Keratinocyte (primary cell): ENCODE results near the gene TBC1D20. TPM values are rescaled to one million over a fixed set of nuclear protein-coding genes. Genes with fewer than 3 reads are reported as not detected.

Experiments
- DNase-seq: peaks from one replicate; pipeline ENCODE4 v3.0.0-alpha.2; 2011; ENCODE audit warnings: low read depth, missing footprints, low spot score
- FAIRE-seq: peaks from 2 replicates; lab custom pipeline; 2011; peaks lifted over from hg19 to GRCh38; lab: Jason Lieb, UNC
- H2AFZ ChIP-seq: 2 replicates; pipeline ENCODE4 v1.6.0; 2012; ENCODE audit warnings: low read length, control low read depth, inconsistent platforms; ENCODE audit not compliant: control insufficient read depth
- H3K27ac ChIP-seq: 2 replicates; pipeline ENCODE4 v1.5.1; 2011; ENCODE audit warnings: low read length; ENCODE audit not compliant: control insufficient read depth, insufficient read depth
- H3K27me3 ChIP-seq: 3 replicates; pipeline ENCODE4 v1.6.0; 2011; ENCODE audit warnings: low read length; ENCODE audit not compliant: control insufficient read depth, insufficient read depth; ENCODE audit errors: extremely low read depth
- H3K36me3 ChIP-seq, 2 experiments: 2 replicates in 1 of 2; 3 replicates in 1 of 2; pipeline ENCODE4 v1.5.1; 2011; ENCODE audit warnings: low read length in 2 of 2, mild to moderate bottlenecking in 1 of 2; ENCODE audit not compliant: control insufficient read depth in 2 of 2, insufficient read depth in 2 of 2; ENCODE audit errors: extremely low read depth in 1 of 2
- H3K4me1 ChIP-seq: 3 replicates; pipeline ENCODE4 v1.5.1; 2011; ENCODE audit warnings: low read length; ENCODE audit not compliant: control insufficient read depth, insufficient read depth; ENCODE audit errors: extremely low read depth
- H3K4me2 ChIP-seq: 3 replicates; pipeline ENCODE4 v1.6.0; 2011; ENCODE audit warnings: low read depth, low read length; ENCODE audit not compliant: control insufficient read depth, insufficient read depth; ENCODE audit errors: extremely low read depth
- H3K4me3 ChIP-seq, 3 experiments: fragments of 200-600 bp in 1 of 3; sonication (generic) in 1 of 3; 2 replicates in 2 of 3; 3 replicates in 1 of 3; pipeline ENCODE4 v1.5.1; 2011 to 2016; ENCODE audit warnings: low read length in 3 of 3, mild to moderate bottlenecking in 3 of 3, control low read depth in 2 of 3, inconsistent platforms in 1 of 3, low read depth in 1 of 3, mixed read lengths in 1 of 3, mixed run types in 1 of 3, moderate library complexity in 1 of 3; ENCODE audit not compliant: control insufficient read depth in 2 of 3, insufficient read depth in 2 of 3; ENCODE audit errors: extremely low read depth in 1 of 3
- H3K79me2 ChIP-seq: 2 replicates; pipeline ENCODE4 v1.6.0; 2012; ENCODE audit warnings: low read length; ENCODE audit not compliant: control insufficient read depth, insufficient read depth
- H3K9ac ChIP-seq: 3 replicates; pipeline ENCODE4 v1.6.0; 2011; ENCODE audit warnings: low read length; ENCODE audit not compliant: control insufficient read depth, insufficient read depth; ENCODE audit errors: extremely low read depth
- H3K9me1 ChIP-seq: 3 replicates; pipeline ENCODE4 v1.6.0; 2011; ENCODE audit warnings: low read length; ENCODE audit not compliant: control insufficient read depth, insufficient read depth; ENCODE audit errors: extremely low read depth
- H3K9me3 ChIP-seq: 2 replicates; pipeline ENCODE4 v1.5.1; 2012; ENCODE audit warnings: low read depth, low read length; ENCODE audit not compliant: control insufficient read depth
- H4K20me1 ChIP-seq: 3 replicates; pipeline ENCODE4 v1.6.0; 2011; ENCODE audit warnings: low read length; ENCODE audit not compliant: control insufficient read depth, insufficient read depth; ENCODE audit errors: extremely low read depth
- CTCF ChIP-seq, 3 experiments: IDR thresholded peaks in 1 of 3; conservative IDR thresholded peaks in 1 of 3; optimal IDR thresholded peaks in 1 of 3; 2 replicates in 2 of 3; 3 replicates in 1 of 3; pipeline versions ENCODE3 to v1.5.1; 2011; ENCODE audit warnings: low read length in 3 of 3, mild to moderate bottlenecking in 3 of 3, moderate library complexity in 2 of 3, control low read depth in 1 of 3, inconsistent platforms in 1 of 3; ENCODE audit not compliant: insufficient read depth in 2 of 3; ENCODE audit errors: extremely low read depth in 1 of 3
- EZH2 ChIP-seq: IDR thresholded peaks from one replicate; pipeline ENCODE4 v1.6.1; 2012; ENCODE audit warnings: inconsistent platforms, mild to moderate bottlenecking, low read length, moderate library complexity
- dilution Hi-C: fragments of 300-500 bp; cut with MboI; formaldehyde crosslinking; loops from one replicate; pipeline ENCODE4 v1.7.0; 2020; ENCODE audit warnings: low sequenced_read_pairs; ENCODE audit not compliant: extremely low pct_ligation_motif_present
- polyA plus RNA-seq, 5 experiments: library from polyadenylated mRNA; depleted of rRNA in 3 of 5; stranded (reverse) in 3 of 5; stranded (forward) in 1 of 5; unstranded in 1 of 5; fragments of >200 nt; gene quantifications; 1 replicate in 1 of 5; 2 replicates in 3 of 5; 3 replicates in 1 of 5; pipeline versions ENCODE4 v1.2.1 to v1.2.3, GENCODE V29; 2011 to 2012; ENCODE audit warnings: missing spikeins in 2 of 5, low read depth in 1 of 5, low replicate concordance in 1 of 5

Gene TBC1D20
- polyA plus RNA-seq, 1 donor (not counting 4 experiments of a cell fraction or from before 2014, with no cell fraction given) = 24.5 TPM

GRCh38 chr20:504632-505075, 42.3 kb upstream of the TBC1D20 start:
- no peaks in the 10 kb centered on the region for H3K9me1 ChIP-seq
- H3K4me2 ChIP-seq = no peak overlapping the region
- no peak overlapping the region for H3K9ac ChIP-seq
- no peak overlapping the region for H3K27ac ChIP-seq
- TF ChIP-seq EZH2 (no peak), CTCF (optimal IDR thresholded peaks at IDR 0.05 in 1 of 3, IDR thresholded peaks at IDR 0.05 in 1 of 3, conservative IDR thresholded peaks at IDR 0.05 in 1 of 3; ENCODE audit: extremely low read depth in 1 of 3, insufficient read depth in 2 of 3, low read length in 3 of 3) (no peak)
- dilution Hi-C loops = no loop called here
- H3K27me3 ChIP-seq = no peaks in the 10 kb centered on the region
- no peaks in the 10 kb centered on the region for H3K4me1 ChIP-seq
- H4K20me1 ChIP-seq = peaks cover 4% of the 10 kb centered on the region
- H3K9me3 ChIP-seq = no peaks in the 10 kb centered on the region
- DNase-seq = no peak
- H3K36me3 ChIP-seq = peaks cover 20 to 27% of the 10 kb centered on the region in 2 experiments
- no peak overlapping the region for H2AFZ ChIP-seq
- peaks cover 33% of the 10 kb centered on the region for H3K79me2 ChIP-seq
- no peak overlapping the region for H3K4me3 ChIP-seq
- no peak for FAIRE-seq

- DNase-seq (no peak), FAIRE-seq (no peak)
- H3K36me3 ChIP-seq = peaks cover 29 to 39% of the 10 kb centered on the region in 2 experiments
- dilution Hi-C loops = no loop called here
- H3K9me1 ChIP-seq = no peaks in the 10 kb centered on the region
- no peaks in the 10 kb centered on the region for H3K4me1 ChIP-seq
- no peaks in the 10 kb centered on the region for H3K27me3 ChIP-seq
- no peaks in the 10 kb centered on the region for H4K20me1 ChIP-seq
- no peak overlapping the region for H2AFZ ChIP-seq
- no peak overlapping the region for H3K27ac ChIP-seq
- H3K4me2 ChIP-seq = no peak overlapping the region
- peaks cover 22% of the 10 kb centered on the region for H3K79me2 ChIP-seq
- H3K4me3 ChIP-seq = no peak overlapping the region
- H3K9me3 ChIP-seq = no peaks in the 10 kb centered on the region
- no peak overlapping the region for H3K9ac ChIP-seq
- no peak for TF ChIP-seq EZH2
- TF ChIP-seq CTCF (optimal IDR thresholded peaks at IDR 0.05 in 1 of 3, IDR thresholded peaks at IDR 0.05 in 1 of 3, conservative IDR thresholded peaks at IDR 0.05 in 1 of 3; ENCODE audit: extremely low read depth in 1 of 3, insufficient read depth in 2 of 3, low read length in 3 of 3) = no peak
Measured at GRCh38 chr20:503048-503737, 40.9 kb upstream of the TBC1D20 start.
